ENCODE data around the gene PPP1R27.

DNA sequence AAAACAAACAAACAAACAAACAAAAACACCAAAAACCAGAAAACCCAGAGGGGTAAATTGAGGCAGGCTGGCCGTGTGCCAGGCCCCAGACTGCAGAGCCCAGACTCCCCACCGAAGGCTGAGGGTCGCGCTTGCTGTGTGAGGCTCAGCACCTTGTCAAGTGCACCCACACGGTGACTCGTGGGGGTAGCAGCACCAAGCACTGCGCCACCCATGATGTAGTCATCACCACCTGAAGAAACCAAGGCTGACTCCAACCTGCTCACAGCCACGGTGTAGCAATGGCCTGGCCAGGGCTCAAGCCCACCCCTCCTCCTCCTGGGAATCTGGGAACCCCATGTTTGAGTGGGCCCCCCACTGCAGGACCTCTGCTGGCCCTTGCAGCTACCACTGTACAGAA lies 13.7 kb downstream of the PPP1R27 start:
- TF ChIP-seq POLR2AphosphoS5 (IDR thresholded peaks at IDR 0.05; ENCODE audit: low read depth, low read length) (no peak), FOXP2 (optimal IDR thresholded peaks at IDR 0.05; ENCODE audit: borderline replicate concordance, extremely low read depth, extremely low read length, insufficient read depth) (no peak), TAF1 (IDR thresholded peaks at IDR 0.05; ENCODE audit: borderline replicate concordance, insufficient read depth, low read length) (no peak), REST (IDR thresholded peaks at IDR 0.05; ENCODE audit: insufficient read depth in 1 of 2, low read depth in 2 of 2, low read length in 2 of 2) (no peak)

Measured in PFSK-1 (cell line).